HG03354 (cell line): ENCODE data around the gene PGM3.

ENCODE experiments used
- ATAC-seq: cut with Tn5 transposase; IDR thresholded peaks from one replicate; pipeline ENCODE4 v1.9.1; 2021; ENCODE audit warnings: mild to moderate bottlenecking; ENCODE audit not compliant: unreplicated experiment, poor library complexity, severe bottlenecking

PGM3 gene

GRCh38 chr6:83188501-83188900 lies 4.6 kb downstream of the PGM3 start:
- ATAC-seq: no peak

GRCh38 chr6:83185096-83185495 lies 8.0 kb downstream of the PGM3 start:
- no peak for ATAC-seq

GRCh38 chr6:83183082-83183828 lies 9.8 kb downstream of the PGM3 start:
- no peak for ATAC-seq

GRCh38 chr6:83182114-83182513 lies 11.0 kb downstream of the PGM3 start:
- no peak for ATAC-seq

GRCh38 chr6:83180426-83180950 lies 12.6 kb downstream of the PGM3 start:
- ATAC-seq: no peak

- ATAC-seq: no peak
Measured at GRCh38 chr6:83176246-83176645, 16.8 kb downstream of the PGM3 start.

- no peak for ATAC-seq
Measured at GRCh38 chr6:83169511-83169910, 23.6 kb downstream of the PGM3 start.

- ATAC-seq: no peak
Measured at GRCh38 chr6:83169106-83169505, 24.0 kb downstream of the PGM3 start.

- ATAC-seq: no peak
Measured at GRCh38 chr6:83168556-83168955, 24.5 kb downstream of the PGM3 start.

GRCh38 chr6:83167726-83168278 lies 25.3 kb downstream of the PGM3 start:
- no peak for ATAC-seq

GRCh38 chr6:83160167-83160566 lies 32.9 kb downstream of the PGM3 start:
- ATAC-seq: no peak

GRCh38 chr6:83155794-83156193 lies 37.3 kb downstream of the PGM3 start:
- no peak for ATAC-seq

GRCh38 chr6:83153883-83154521 lies 39.1 kb downstream of the PGM3 start:
- ATAC-seq: no peak

GRCh38 chr6:83152913-83153312 lies 40.2 kb downstream of the PGM3 start:
- ATAC-seq: no peak

GRCh38 chr6:83151114-83151513 lies 42.0 kb downstream of the PGM3 start:
- no peak for ATAC-seq

GRCh38 chr6:83138758-83139157 lies 54.3 kb downstream of the PGM3 start:
- no peak for ATAC-seq

GRCh38 chr6:83138118-83138722 lies 54.8 kb downstream of the PGM3 start:
- no peak for ATAC-seq

- ATAC-seq: no peak
Measured at GRCh38 chr6:83132121-83132520, 60.9 kb downstream of the PGM3 start.

- ATAC-seq: no peak
Measured at GRCh38 chr6:83127976-83128375, 65.1 kb downstream of the PGM3 start.

- no peak for ATAC-seq
Measured at GRCh38 chr6:83127258-83127657, 65.8 kb downstream of the PGM3 start.

GRCh38 chr6:83126807-83127206 lies 66.3 kb downstream of the PGM3 start:
- ATAC-seq: no peak
